DND-41 (cell line): Measurements from ENCODE around the gene AK8.

Experiments
- EZH2 ChIP-seq: IDR thresholded peaks from 3 replicates; pipeline ENCODE4 v1.6.1; 2012; ENCODE audit warnings: borderline replicate concordance, low read depth, mild to moderate bottlenecking, moderate library complexity, low read length, inconsistent platforms; ENCODE audit not compliant: severe bottlenecking
- TF ChIP-seq, protein P1 (sequence below): IDR thresholded peaks from 2 replicates; pipeline ENCODE4 v1.5.1; 2012; ENCODE audit warnings: borderline replicate concordance, low read length, moderate library complexity, mild to moderate bottlenecking; ENCODE audit not compliant: poor library complexity, severe bottlenecking; ENCODE audit errors: extremely low read depth

DNA sequence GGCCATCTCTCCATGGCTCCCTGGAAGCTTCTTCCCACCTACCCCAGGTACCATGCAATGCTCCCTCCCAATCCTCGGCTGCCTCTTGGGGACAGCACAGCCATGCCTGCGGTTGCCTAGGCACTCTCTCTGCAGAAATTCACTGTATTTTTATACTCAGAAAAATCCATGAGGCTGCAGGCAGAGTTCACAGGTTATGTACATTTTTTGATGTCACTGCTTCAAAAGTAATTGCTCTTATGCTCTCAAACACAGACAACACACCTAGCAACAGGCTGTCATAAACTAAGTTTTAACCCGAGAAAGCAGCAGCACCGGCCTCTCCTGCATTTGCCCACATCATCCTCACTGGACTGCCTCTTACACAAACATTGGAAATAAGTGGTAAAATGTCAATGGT, 102.4 kb downstream of the AK8 start:
- TF ChIP-seq, protein P1, sequence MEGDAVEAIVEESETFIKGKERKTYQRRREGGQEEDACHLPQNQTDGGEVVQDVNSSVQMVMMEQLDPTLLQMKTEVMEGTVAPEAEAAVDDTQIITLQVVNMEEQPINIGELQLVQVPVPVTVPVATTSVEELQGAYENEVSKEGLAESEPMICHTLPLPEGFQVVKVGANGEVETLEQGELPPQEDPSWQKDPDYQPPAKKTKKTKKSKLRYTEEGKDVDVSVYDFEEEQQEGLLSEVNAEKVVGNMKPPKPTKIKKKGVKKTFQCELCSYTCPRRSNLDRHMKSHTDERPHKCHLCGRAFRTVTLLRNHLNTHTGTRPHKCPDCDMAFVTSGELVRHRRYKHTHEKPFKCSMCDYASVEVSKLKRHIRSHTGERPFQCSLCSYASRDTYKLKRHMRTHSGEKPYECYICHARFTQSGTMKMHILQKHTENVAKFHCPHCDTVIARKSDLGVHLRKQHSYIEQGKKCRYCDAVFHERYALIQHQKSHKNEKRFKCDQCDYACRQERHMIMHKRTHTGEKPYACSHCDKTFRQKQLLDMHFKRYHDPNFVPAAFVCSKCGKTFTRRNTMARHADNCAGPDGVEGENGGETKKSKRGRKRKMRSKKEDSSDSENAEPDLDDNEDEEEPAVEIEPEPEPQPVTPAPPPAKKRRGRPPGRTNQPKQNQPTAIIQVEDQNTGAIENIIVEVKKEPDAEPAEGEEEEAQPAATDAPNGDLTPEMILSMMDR = no peak
- no peak for TF ChIP-seq EZH2
